GM18526 (cell line): ENCODE results near the gene ARFRP1.

Source experiments
- POLR2A ChIP-seq: IDR thresholded peaks from 3 replicates; pipeline ENCODE4 v1.6.1; 2011; ENCODE audit not compliant: insufficient read length; ENCODE audit errors: extremely low read depth

ARFRP1 gene

GRCh38 chr20:63746751-63747315 is 39.1 kb upstream of the ARFRP1 start:
- TF ChIP-seq POLR2A = no peak

- TF ChIP-seq POLR2A = no peak
Measured at GRCh38 chr20:63745961-63746731, 38.4 kb upstream of the ARFRP1 start.

GRCh38 chr20:63745424-63745805 is 37.6 kb upstream of the ARFRP1 start:
- TF ChIP-seq POLR2A = no peak

- TF ChIP-seq POLR2A = no peak
Measured at GRCh38 chr20:63744574-63745423, 37.0 kb upstream of the ARFRP1 start.

GRCh38 chr20:63744158-63744557 is 36.4 kb upstream of the ARFRP1 start:
- no peak for TF ChIP-seq POLR2A

- TF ChIP-seq POLR2A = no peak
Measured at GRCh38 chr20:63743210-63743970, 35.6 kb upstream of the ARFRP1 start.

GRCh38 chr20:63742381-63743024 is 34.7 kb upstream of the ARFRP1 start:
- no peak for TF ChIP-seq POLR2A

GRCh38 chr20:63741676-63742380 is 34.1 kb upstream of the ARFRP1 start:
- TF ChIP-seq POLR2A = no peak

GRCh38 chr20:63741354-63741675 is 33.5 kb upstream of the ARFRP1 start:
- no peak for TF ChIP-seq POLR2A

GRCh38 chr20:63740627-63741353 is 33.0 kb upstream of the ARFRP1 start:
- TF ChIP-seq POLR2A = no peak

- no peak for TF ChIP-seq POLR2A
Measured at GRCh38 chr20:63740070-63740626, 32.4 kb upstream of the ARFRP1 start.

- peak; percentile 30 for TF ChIP-seq POLR2A
Measured at GRCh38 chr20:63739130-63740069, 31.6 kb upstream of the ARFRP1 start, which contains the start of gene SLC2A4RG. Gene SLC2A4RG (plus strand): TSS chr20:63739776. CDS start chr20:63739913, 137 bp downstream.
